CD4-positive, alpha-beta T cell treated with Interferon alpha-2 for 1 hour (primary cell): ENCODE measurements around the gene TTF2.
A peak's percentile ranks its signal among the peaks of the same experiment; 100 is the strongest.

Experiments used
- DNase-seq, 2 donors: peaks; one replicate each; pipeline ENCODE4 v3.0.0-alpha.2; 2020 to 2022

The TTF2 gene

GRCh38 chr1:117059678-117060440 lies at the start of gene TTF2:
Gene TTF2, plus strand, starts transcription at chr1:117060326. Its CDS starts 21 bp downstream, at chr1:117060347.
- DNase-seq = peak; percentile 97 to 99

DNA sequence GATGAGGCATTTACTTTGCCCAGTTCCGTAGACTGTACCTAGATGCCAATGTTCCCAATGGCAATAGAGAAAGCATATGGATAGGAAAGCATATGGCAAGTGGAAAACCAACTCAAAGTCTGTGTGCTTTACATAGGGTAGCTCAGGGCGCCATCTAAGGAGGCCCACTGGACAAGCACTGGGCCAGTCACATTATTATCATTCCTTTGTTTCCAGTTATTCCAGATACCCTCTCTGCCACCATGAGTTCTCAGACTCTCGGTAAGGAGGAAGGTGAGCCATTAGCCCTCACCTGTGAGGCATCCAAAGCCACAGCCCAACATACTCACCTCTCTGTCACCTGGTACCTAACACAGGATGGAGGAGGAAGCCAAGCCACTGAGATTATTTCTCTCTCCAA lies 48.8 kb upstream of the TTF2 start:
- DNase-seq = no peak

DNA sequence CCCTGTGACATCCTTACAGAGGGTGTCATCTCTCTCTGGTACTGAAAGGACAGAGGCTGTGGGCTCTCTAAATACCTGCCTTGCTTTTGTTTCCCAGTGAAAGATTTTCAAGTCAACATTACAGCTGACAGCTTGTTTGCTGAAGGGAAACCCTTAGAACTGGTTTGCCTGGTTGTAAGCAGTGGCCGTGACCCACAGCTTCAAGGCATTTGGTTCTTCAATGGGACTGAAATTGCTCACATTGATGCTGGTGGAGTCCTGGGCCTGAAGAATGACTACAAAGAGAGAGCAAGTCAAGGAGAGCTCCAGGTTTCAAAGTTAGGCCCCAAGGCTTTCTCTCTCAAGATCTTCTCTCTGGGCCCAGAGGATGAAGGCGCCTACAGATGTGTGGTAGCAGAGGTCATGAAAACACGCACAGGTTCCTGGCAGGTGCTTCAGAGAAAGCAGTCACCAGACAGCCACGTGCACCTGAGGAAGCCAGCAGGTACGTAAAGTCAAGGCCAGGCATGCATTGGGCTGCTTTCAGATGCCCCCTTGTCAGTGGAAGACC lies 46.7 kb upstream of the TTF2 start:
- DNase-seq = no peak

DNA sequence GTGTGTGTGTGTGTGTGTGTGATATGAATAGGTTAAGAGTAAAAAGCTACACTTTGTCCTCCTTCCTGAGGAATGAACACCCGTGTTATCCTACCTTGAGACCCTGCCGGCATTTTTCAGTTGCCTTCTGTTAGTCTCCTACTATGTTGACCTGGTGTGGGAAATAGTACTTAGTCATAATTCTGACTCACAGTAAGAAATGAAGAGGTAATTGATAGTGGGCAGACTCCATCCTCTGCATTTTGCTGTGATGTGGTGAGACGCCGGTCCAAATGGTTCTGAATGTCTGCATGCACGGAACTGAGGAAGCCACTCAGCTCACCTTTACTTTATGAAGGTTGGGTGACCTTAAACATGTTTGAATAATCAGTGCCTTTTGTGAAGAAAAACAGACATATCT lies 45.9 kb upstream of the TTF2 start:
- DNase-seq = no peak

GRCh38 chr1:117015724-117016123 lies 44.4 kb upstream of the TTF2 start:
- DNase-seq = no peak

DNA sequence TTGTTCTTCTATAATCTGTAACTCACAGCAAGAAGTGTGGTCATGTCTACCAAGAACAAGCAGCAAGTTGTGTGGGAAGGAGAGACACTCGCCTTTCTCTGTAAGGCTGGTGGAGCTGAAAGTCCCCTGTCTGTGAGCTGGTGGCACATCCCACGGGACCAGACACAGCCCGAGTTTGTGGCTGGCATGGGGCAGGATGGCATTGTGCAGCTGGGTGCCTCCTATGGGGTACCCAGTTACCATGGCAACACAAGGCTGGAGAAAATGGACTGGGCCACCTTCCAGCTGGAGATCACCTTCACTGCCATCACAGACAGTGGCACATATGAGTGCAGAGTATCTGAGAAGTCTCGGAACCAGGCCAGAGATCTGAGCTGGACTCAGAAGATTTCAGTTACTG lies 43.1 kb upstream of the TTF2 start:
- no peak for DNase-seq

DNA sequence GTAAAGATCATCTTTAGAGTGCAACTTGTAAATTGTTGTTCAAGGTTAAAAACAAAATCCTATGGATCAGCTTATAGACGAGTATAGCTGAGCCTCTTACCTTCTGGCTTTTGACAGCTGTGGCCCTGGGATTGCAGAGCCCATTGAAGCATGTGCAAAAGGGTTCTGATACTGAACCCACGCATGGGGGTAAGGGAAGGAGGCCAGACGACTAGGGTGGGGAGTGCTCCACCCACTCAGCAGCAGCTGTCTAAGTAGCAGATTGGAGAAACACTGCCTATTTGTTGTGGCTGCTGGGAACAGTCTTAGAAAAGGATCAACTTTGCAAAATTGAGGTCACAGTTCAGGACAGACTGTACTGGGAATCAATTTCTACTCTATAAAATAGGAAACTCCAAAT lies 42.5 kb upstream of the TTF2 start:
- no peak for DNase-seq

GRCh38 chr1:117020526-117021156 lies 39.5 kb upstream of the TTF2 start:
- no peak for DNase-seq

GRCh38 chr1:117022114-117022513 lies 38.0 kb upstream of the TTF2 start:
- no peak for DNase-seq

DNA sequence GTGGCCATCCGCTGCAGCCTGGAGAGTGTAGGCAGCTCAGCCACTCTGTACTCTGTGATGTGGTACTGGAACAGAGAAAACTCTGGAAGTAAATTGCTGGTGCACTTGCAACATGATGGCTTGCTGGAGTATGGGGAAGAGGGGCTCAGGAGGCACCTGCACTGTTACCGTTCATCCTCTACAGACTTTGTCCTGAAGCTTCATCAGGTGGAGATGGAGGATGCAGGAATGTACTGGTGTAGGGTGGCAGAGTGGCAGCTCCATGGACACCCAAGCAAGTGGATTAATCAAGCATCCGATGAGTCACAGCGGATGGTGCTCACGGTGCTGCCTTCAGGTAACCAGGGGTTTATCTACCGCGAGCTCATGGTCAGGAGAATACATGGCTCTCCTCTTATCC lies 34.6 kb upstream of the TTF2 start:
- DNase-seq = no peak

DNA sequence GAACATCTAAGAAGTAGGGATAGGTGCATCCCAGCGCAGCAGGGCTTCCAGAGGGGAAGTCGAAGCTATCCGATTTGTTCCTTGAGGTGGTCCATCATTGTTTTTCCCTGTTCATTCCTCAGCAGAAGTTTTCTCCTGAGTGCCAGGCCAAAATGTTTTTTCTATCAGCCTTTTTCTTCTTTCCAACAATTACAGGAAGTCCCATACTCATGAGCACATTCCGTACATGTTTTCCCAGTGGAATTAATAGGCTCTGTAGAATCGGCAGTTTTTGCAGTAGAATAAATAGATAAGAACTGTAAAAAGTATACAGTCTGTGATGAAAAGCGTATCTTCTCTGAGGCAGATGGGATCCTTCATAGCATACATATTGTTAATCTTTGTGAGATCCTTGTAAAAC lies 33.8 kb upstream of the TTF2 start:
- DNase-seq = no peak

DNA sequence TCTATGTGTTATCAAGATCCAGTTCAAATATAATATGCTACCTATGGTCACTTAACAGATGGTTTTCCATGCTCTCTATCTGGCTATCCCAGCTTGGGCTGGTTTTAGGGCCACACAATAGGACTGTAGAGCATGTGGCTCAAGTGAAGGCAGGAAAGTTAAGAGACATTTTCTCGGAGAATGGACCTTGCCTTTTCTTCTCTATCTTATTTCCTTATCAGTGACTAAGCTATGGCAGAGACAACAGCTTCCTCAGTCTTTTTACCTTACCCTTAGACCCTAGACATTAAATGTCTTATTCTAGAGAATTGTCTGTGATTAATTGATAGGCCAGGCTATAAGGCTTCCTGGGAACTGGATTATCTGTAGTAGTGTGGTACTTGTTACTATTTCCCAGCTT lies 30.4 kb upstream of the TTF2 start:
- no peak for DNase-seq

GRCh38 chr1:117030271-117030877 lies 29.8 kb upstream of the TTF2 start:
- DNase-seq = no peak

DNA sequence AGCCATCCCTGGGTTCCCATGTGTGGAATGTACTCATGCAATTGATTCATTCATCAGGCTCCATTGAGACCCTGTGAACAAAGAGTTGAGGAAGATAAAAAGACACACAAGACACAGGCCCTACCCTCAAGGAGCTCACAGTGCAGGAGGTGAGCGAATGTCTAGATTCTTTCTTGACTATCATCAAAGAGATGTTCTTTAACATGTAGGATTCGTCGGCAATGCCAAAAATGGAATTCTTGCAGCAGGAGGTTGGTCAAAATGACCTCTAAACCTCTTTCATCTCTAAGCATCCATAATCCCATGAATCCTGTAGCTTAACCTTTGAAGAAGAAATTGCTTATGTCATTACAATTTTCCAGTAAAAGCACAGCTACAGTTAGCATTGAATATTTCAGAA lies 27.9 kb upstream of the TTF2 start:
- no peak for DNase-seq

DNA sequence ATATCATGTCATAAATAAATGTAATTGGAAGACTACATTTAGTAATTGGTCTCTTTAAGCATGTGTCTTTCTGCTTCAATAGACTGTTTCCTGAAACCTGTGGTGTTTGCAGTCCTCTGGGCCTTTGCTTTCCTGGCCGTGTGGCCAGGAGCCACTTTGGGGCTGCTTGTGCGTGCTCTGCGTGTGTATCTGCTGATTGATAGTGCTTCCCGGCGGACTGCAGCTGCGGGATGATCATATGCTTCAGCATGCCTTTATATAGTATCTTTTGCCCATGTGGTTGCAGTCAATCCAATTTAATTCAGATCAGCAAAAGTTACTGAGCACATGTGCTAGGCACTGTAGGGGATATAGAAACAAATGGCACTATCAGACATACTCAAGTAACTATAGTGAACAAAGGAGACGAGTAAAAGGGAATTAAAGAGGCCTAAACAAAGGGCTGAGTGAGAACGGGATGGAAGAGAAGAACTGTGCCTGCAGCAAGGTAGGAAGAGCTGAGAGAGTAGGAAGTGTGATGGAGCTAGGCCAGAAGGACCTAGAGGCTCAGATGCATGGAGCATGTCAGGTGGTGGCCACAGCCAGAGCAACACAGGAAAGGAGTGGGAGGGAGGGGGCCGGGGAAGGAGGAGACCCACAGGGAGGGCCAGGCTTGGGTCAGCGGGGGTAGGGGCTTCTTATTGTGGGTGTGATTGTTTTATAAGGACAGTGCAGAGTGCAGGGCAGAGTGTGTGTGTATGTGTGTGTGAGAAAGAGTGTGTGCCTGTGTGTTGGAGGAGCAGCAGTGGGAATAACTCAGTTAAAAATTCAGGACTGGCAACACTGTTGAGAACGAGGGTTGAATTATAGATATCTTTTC lies 27.2 kb upstream of the TTF2 start:
- DNase-seq = no peak

- DNase-seq = no peak
Observed at GRCh38 chr1:117033772-117034171, 26.4 kb upstream of the TTF2 start.

- no peak for DNase-seq
Observed at GRCh38 chr1:117034791-117035290, 25.3 kb upstream of the TTF2 start.

GRCh38 chr1:117036018-117036461 lies 24.1 kb upstream of the TTF2 start:
- DNase-seq = no peak

DNA sequence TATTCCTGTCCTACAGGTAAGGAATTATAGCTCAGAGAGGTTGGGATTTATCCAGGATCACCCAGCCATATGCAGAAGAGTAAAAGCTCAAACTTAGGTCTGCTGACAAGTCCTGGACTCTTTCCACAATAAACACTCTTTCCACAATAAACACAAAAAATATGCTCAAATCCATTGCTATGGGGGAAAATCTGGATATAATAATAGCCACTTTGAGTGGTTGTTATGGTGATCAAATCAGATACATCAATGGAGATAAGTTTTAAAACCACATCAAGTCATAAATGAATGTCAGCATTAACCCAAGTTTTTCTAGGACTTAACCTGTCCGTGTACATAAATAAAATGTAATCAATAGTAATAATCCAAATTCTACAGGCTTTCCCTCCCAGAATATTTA lies 22.3 kb upstream of the TTF2 start:
- no peak for DNase-seq

GRCh38 chr1:117038236-117038635 lies 21.9 kb upstream of the TTF2 start:
- no peak for DNase-seq

- no peak for DNase-seq
Observed at GRCh38 chr1:117044217-117044616, 15.9 kb upstream of the TTF2 start.

DNA sequence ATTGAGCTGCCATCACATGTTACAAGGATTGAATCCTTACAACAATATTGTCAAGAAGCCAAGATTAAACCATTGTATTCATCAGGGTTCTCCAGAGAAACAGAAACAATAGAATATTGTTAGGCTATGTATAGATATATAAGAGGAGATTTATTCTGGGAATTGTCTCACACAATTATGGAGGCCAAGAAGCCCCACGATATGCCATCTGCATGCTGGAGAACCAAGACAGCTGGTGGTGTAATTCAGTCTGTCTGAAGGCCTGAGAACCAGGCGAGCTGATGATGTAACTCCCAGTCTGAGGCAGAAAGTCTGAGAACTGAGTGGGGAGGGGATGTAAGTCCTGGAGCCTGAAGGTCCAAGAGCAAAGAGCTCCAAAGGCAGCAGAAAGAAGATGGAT lies 14.5 kb upstream of the TTF2 start:
- no peak for DNase-seq

GRCh38 chr1:117046781-117047180 lies 13.3 kb upstream of the TTF2 start:
- DNase-seq = no peak
